ENCODE results near the gene CRELD2. TPM values are rescaled to one million over a fixed set of nuclear protein-coding genes. Genes with fewer than 3 reads are reported as not detected.
"Not testable (repeated sequence)": the region's sequence is repeated elsewhere in the genome, so short reads cannot be mapped to it uniquely, and the experiment has no call there.

Gene CRELD2
- total RNA-seq, 3 donors from 2014 or later = 62.8 to 71.2 (median 64.2) TPM

- ATAC-seq = no peak
- Mint-ChIP-seq H3K27me3 (ENCODE audit: low read depth) (no peaks in the 10 kb centered on the region), H3K4me3 (peak overlapping the region; percentile 64), H3K36me3 (ENCODE audit: insufficient read depth) (no peaks in the 10 kb centered on the region), H3K9me3 (no peaks in the 10 kb centered on the region), H3K4me1 (ENCODE audit: low read depth) (peaks cover 22% of the 10 kb centered on the region)
- DNase-seq = no peak
Measured at GRCh38 chr22:49936973-49937757, 18.7 kb downstream of the CRELD2 start.

GRCh38 chr22:49937758-49938564 lies 19.5 kb downstream of the CRELD2 start:
- Mint-ChIP-seq H3K4me3 (no peak overlapping the region), H3K9me3 (no peaks in the 10 kb centered on the region)
- no peak for DNase-seq

GRCh38 chr22:49938565-49939136 lies 20.2 kb downstream of the CRELD2 start:
- Mint-ChIP-seq H3K27me3 (ENCODE audit: low read depth) (no peaks in the 10 kb centered on the region), H3K9me3 (no peaks in the 10 kb centered on the region), H3K4me1 (ENCODE audit: low read depth) (peaks cover 11% of the 10 kb centered on the region), H3K36me3 (ENCODE audit: insufficient read depth) (no peaks in the 10 kb centered on the region), H3K4me3 (no peak overlapping the region)
- ATAC-seq (no peak), DNase-seq (no peak)

More at GRCh38 chr22:49937758-49938564, 19.5 kb downstream of the CRELD2 start:
- no peaks in the 10 kb centered on the region for H3K27me3 Mint-ChIP-seq (ENCODE audit: low read depth)
- no peaks in the 10 kb centered on the region for H3K36me3 Mint-ChIP-seq (ENCODE audit: insufficient read depth)
- H3K4me1 Mint-ChIP-seq (ENCODE audit: low read depth) = peaks cover 17% of the 10 kb centered on the region
- no peak for ATAC-seq

- Mint-ChIP-seq H3K4me3 (no peak overlapping the region), H3K4me1 (ENCODE audit: low read depth) (peaks cover 24% of the 10 kb centered on the region), H3K9me3 (no peaks in the 10 kb centered on the region), H3K36me3 (ENCODE audit: insufficient read depth) (no peaks in the 10 kb centered on the region), H3K27me3 (ENCODE audit: low read depth) (no peaks in the 10 kb centered on the region)
- DNase-seq (no peak), ATAC-seq (no peak)
Measured at GRCh38 chr22:49941507-49942316, 23.3 kb downstream of the CRELD2 start.

- ATAC-seq (no peak), DNase-seq (no peak)
- H3K36me3 Mint-ChIP-seq (ENCODE audit: insufficient read depth) = no peaks in the 10 kb centered on the region
- no peaks in the 10 kb centered on the region for H3K9me3 Mint-ChIP-seq
- H3K4me1 Mint-ChIP-seq (ENCODE audit: low read depth) = peaks cover 19% of the 10 kb centered on the region
- no peaks in the 10 kb centered on the region for H3K27me3 Mint-ChIP-seq (ENCODE audit: low read depth)
- no peak overlapping the region for H3K4me3 Mint-ChIP-seq
Measured at GRCh38 chr22:49942565-49943404, 24.4 kb downstream of the CRELD2 start.

- H3K9me3 Mint-ChIP-seq = no peaks in the 10 kb centered on the region
- H3K4me1 Mint-ChIP-seq (ENCODE audit: low read depth) = peaks cover 19% of the 10 kb centered on the region
- H3K36me3 Mint-ChIP-seq (ENCODE audit: insufficient read depth) = no peaks in the 10 kb centered on the region
- H3K4me3 Mint-ChIP-seq = no peak overlapping the region
- DNase-seq (no peak), ATAC-seq (no peak)
- no peaks in the 10 kb centered on the region for H3K27me3 Mint-ChIP-seq (ENCODE audit: low read depth)
Measured at GRCh38 chr22:49943405-49943765, 25.0 kb downstream of the CRELD2 start.

- H3K4me1 Mint-ChIP-seq (ENCODE audit: low read depth) = peaks cover 19% of the 10 kb centered on the region
- H3K36me3 Mint-ChIP-seq (ENCODE audit: insufficient read depth) = no peaks in the 10 kb centered on the region
- DNase-seq (no peak), ATAC-seq (no peak)
- no peaks in the 10 kb centered on the region for H3K9me3 Mint-ChIP-seq
- no peaks in the 10 kb centered on the region for H3K27me3 Mint-ChIP-seq (ENCODE audit: low read depth)
- no peak overlapping the region for H3K4me3 Mint-ChIP-seq
Measured at GRCh38 chr22:49943771-49944398, 25.5 kb downstream of the CRELD2 start.

- Mint-ChIP-seq H3K9me3 (no peaks in the 10 kb centered on the region), H3K4me3 (no peak overlapping the region), H3K4me1 (ENCODE audit: low read depth) (peaks cover 18% of the 10 kb centered on the region), H3K36me3 (ENCODE audit: insufficient read depth) (no peaks in the 10 kb centered on the region), H3K27me3 (ENCODE audit: low read depth) (no peaks in the 10 kb centered on the region)
- ATAC-seq = no peak
- DNase-seq = no peak
Measured at GRCh38 chr22:49944399-49944891, 26.0 kb downstream of the CRELD2 start.

GRCh38 chr22:49945042-49945794 lies 26.8 kb downstream of the CRELD2 start:
- DNase-seq, H3K4me3 Mint-ChIP-seq: not testable (repeated sequence)

GRCh38 chr22:49946612-49947295 lies 28.3 kb downstream of the CRELD2 start:
- ATAC-seq (no peak), DNase-seq (no peak)
- H3K27me3 Mint-ChIP-seq (ENCODE audit: low read depth) = no peaks in the 10 kb centered on the region
- no peak overlapping the region for H3K4me3 Mint-ChIP-seq
- H3K36me3 Mint-ChIP-seq (ENCODE audit: insufficient read depth) = no peaks in the 10 kb centered on the region
- H3K4me1 Mint-ChIP-seq (ENCODE audit: low read depth) = peaks cover 15% of the 10 kb centered on the region
- H3K9me3 Mint-ChIP-seq = no peaks in the 10 kb centered on the region

More at GRCh38 chr22:49945042-49945794, 26.8 kb downstream of the CRELD2 start:
- H3K4me1 Mint-ChIP-seq (ENCODE audit: low read depth) = peaks cover 15% of the 10 kb centered on the region
- not testable (repeated sequence) for H3K36me3 Mint-ChIP-seq (ENCODE audit: insufficient read depth); ATAC-seq; H3K9me3 Mint-ChIP-seq; H3K27me3 Mint-ChIP-seq (ENCODE audit: low read depth)

GRCh38 chr22:49947296-49947622 lies 28.8 kb downstream of the CRELD2 start:
- ATAC-seq = no peak
- H3K4me3 Mint-ChIP-seq = no peak overlapping the region

More at GRCh38 chr22:49947296-49947622, 28.8 kb downstream of the CRELD2 start:
- no peak for DNase-seq
- no peaks in the 10 kb centered on the region for H3K27me3 Mint-ChIP-seq (ENCODE audit: low read depth)
- peaks cover 15% of the 10 kb centered on the region for H3K4me1 Mint-ChIP-seq (ENCODE audit: low read depth)
- H3K36me3 Mint-ChIP-seq (ENCODE audit: insufficient read depth) = no peaks in the 10 kb centered on the region
- H3K9me3 Mint-ChIP-seq = no peaks in the 10 kb centered on the region

Data from activated T-cell treated with anti-CD3 and anti-CD28 coated beads, Interleukin-2, amount 50 U/mL, for 4 hours (primary cell).